HG03565 (cell line): ENCODE data around the gene ZNF800.
"Not testable (repeated sequence)": the region's sequence is repeated elsewhere in the genome, so short reads cannot be mapped to it uniquely, and the experiment has no call there.

ENCODE experiments used
- ATAC-seq: cut with Tn5 transposase; IDR thresholded peaks from one replicate; pipeline ENCODE4 v1.9.1; 2021; ENCODE audit warnings: mild to moderate bottlenecking, moderate library complexity; ENCODE audit not compliant: unreplicated experiment

ZNF800 gene

GRCh38 chr7:127392566-127393367 is at the start of gene ZNF800:
Gene ZNF800 (minus strand): TSS chr7:127392708. CDS start chr7:127391557, 1,151 bp downstream.
- peak; percentile 60 for ATAC-seq

- ATAC-seq = no peak
These were observed 47.7 kb upstream of the ZNF800 start for GRCh38 chr7:127440206-127440605.

GRCh38 chr7:127438836-127439235 is 46.3 kb upstream of the ZNF800 start:
- no peak for ATAC-seq

- ATAC-seq = no peak
These were observed 45.3 kb upstream of the ZNF800 start for GRCh38 chr7:127437837-127438236.

- no peak for ATAC-seq
These were observed 44.7 kb upstream of the ZNF800 start for GRCh38 chr7:127437241-127437640.

GRCh38 chr7:127429281-127429680 is 36.8 kb upstream of the ZNF800 start:
- not testable (repeated sequence) for ATAC-seq

- no peak for ATAC-seq
These were observed 26.7 kb upstream of the ZNF800 start for GRCh38 chr7:127419196-127419595.

- ATAC-seq = no peak
These were observed 26.0 kb upstream of the ZNF800 start for GRCh38 chr7:127418459-127418858.

- ATAC-seq = peak; percentile 65
These were observed 24.8 kb upstream of the ZNF800 start for GRCh38 chr7:127417346-127417745.

GRCh38 chr7:127415060-127415742 is 22.7 kb upstream of the ZNF800 start:
- ATAC-seq = no peak

GRCh38 chr7:127413962-127414361 is 21.5 kb upstream of the ZNF800 start:
- ATAC-seq = peak; percentile 67

- no peak for ATAC-seq
These were observed 20.8 kb upstream of the ZNF800 start for GRCh38 chr7:127413326-127413725.

GRCh38 chr7:127411176-127411575 is 18.7 kb upstream of the ZNF800 start:
- no peak for ATAC-seq

- ATAC-seq = no peak
These were observed 17.1 kb upstream of the ZNF800 start for GRCh38 chr7:127409629-127410028.

- peak; percentile 51 for ATAC-seq
These were observed 12.0 kb upstream of the ZNF800 start for GRCh38 chr7:127404286-127405072.

GRCh38 chr7:127396184-127396583 is 3.7 kb upstream of the ZNF800 start:
- peak; percentile 49 for ATAC-seq

- not testable (repeated sequence) for ATAC-seq
These were observed 2.6 kb upstream of the ZNF800 start for GRCh38 chr7:127395104-127395503.

GRCh38 chr7:127393368-127394058 is 1.0 kb upstream of the ZNF800 start:
- no peak for ATAC-seq

- no peak for ATAC-seq
These were observed 334 bp downstream of the ZNF800 start for GRCh38 chr7:127392182-127392565.

GRCh38 chr7:127391591-127392181 is 822 bp downstream of the ZNF800 start:
- ATAC-seq = peak; percentile 26
